NCI-H1694 (cell line): Measurements from ENCODE around the gene SYNC.

Experiments used
- DNase-seq: peaks from one replicate; lab custom pipeline; 2025; lab: John Stamatoyannopoulos, UW

The SYNC gene

GRCh38 chr1:32702599-32703478 is at the start of gene SYNC:
Gene SYNC, minus strand, starts transcription at chr1:32702770. Its CDS starts 110 bp downstream, at chr1:32702660.
- no peak for DNase-seq

GRCh38 chr1:32749771-32750170 is 47.2 kb upstream of the SYNC start:
- DNase-seq = no peak

DNA sequence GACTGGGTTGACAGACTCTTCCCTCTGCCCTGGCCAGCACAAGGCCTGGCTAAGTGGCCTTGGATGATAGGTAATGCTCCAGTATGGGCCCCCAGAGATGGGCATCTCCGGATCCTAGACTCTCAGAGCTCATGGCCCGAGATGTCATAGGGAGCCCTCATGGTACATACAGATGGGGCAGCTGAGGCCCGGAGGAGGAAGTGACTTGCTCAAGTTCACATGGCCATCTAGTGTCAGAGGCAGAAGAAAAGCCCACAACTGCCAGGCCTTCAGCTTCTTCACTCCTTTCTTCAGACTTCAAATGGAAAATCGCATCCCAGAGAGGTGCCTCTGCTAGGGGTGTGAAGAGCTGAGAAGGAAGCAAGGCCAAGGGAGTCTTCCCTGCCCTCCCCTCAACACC is 46.8 kb upstream of the SYNC start:
- DNase-seq = no peak

DNA sequence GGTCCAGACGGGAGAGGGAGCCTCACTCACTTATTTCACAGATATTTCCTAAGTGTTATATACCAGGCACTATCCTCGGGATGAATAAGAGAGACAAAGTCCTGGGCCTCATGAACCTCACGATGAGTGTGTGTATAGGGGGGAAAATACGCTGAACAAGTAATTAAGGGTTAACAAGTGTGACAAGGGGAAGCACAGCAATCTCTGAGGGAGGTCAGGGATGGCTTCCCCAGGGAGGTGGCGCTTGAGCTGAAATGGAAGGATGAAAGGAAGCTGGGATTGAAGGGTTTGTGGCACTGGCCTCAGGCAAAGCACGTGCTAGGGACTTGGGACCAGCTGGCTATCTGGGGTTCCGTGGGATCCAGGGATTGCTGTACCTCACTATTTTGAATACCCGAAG is 46.4 kb upstream of the SYNC start:
- DNase-seq = no peak

DNA sequence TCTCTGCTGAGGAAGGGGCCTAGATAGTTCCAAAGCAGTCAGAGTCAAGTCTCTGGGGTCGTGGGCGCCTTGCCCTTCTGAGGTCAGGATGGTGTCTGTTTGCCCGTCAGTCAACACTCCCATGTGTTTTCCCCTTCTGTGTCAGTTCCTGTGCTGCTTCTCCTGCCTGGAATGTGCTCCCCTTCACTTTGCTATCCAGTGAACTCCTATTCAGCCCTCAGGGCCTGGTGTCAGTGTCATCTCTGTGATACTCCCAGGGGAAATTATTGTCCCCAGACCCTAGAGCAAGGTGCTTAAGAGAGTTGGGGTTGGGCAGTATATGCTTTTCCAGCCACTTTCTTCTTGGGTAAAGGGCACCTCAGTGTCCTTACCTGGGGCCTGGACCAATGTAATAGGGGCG is 45.8 kb upstream of the SYNC start:
- DNase-seq = no peak

DNA sequence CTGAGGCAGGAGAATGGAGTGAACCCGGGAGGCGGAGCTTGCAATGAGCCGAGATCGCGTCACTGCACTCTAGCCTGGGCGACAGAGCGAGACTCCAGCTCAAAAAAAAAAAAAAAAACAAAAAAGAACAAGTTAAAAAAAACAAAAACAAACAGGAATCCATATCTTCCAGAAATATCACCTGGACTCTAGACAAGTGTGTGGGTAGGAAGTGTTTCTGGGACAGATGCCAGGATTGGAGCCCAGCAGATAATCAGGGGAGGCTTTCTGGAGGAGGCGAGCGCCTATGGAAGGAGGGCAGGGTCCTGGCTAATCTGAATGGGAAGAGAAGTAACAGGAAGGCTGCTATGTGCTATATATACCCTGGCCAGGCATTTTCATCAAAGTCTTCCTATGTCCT is 43.6 kb upstream of the SYNC start:
- no peak for DNase-seq

DNA sequence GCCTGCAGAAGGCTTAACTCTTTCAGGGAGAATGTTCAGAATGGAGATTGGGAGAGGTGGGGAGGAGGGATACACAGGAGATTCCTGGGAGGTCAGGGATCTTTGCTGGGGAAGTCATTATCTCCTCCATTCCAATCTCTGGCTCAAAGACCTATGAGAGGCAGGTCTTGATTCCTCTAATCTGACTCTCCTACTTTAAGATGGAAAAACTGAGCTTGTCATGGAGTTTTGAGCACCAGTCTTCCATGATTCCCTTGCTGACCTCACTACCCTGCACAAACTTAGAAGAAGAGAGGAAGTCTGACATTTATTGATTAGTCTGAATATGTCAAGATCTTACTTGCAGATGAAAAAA is 41.5 kb upstream of the SYNC start:
- DNase-seq = no peak

- DNase-seq = no peak
Observed at GRCh38 chr1:32743380-32744070, 41.0 kb upstream of the SYNC start.

GRCh38 chr1:32742956-32743355 is 40.4 kb upstream of the SYNC start:
- DNase-seq = no peak

DNA sequence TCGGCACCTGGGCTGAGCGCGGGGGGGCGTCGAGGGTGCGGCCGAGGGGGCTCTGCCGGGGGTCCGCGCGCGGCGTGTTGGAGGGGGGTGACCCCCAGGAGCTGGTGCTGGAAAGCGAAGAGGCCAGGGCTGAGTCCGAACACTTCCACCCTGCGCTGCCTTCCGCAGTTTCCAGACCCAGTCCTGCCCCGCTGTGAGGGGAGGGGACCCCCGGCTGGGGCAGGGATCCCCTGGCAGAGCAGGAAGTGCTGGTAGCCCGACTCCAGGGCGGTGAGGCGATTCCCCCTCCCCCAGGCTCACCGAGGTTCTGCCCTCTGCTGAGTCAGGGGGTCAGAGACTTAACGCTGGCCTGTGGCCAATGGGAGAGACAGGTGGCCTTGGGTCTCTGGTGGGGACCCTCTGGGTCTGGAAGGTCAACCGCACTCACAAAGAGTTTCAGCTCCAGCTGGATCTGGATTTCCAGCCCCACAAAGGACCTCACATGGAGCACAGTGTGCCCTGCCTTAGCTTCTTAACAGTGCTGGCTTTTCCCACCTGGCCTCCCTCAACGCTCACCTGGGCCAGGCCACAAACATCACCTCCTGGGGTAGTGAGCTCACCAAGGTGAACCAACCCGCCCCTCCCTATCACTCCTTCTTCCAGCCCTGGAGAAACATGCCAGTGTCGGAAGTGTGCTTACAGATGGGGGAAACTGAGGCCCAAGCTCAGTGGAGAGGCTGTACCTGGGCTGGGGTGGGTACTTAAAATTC is 39.8 kb upstream of the SYNC start:
- DNase-seq = no peak

DNA sequence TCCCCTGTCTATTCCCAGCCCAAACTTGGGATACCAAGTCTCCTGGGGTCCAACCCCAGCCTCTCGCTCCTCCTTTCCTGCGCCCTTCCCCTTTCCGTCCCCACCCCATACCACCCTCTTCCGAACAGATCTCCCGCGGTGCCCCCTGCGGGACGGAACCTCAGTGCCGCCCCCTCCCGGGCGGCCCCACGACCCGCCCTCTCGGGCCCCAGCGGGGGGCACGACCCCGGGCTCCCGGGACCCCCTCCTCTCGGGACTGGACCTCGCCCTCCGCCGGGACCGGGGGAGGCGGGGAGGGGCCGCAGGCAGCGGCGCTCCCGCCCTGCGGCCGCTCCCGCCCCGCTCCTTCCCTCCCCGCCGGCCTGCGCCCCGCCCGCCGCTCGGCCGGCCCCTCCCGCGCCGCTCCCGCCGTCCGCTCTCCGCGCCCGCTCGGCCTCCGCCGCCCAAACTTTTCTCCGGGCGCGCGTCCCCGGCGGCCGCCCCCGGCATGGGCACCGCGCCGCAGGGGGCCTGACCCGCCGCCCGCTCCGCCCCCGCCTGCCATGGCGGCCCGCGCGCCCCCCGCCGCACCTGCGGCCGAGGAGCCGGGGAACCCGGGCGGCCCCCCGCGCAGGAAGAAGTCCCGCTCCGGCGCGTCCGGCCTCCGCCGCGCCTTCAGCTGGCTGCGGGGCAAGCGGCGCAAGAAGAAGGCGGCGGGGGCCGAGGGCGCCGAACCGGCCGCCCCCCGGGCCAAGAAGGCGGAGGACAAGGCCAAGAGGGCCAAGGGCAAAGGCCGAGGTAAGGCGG is 39.0 kb upstream of the SYNC start:
- DNase-seq = no peak

DNA sequence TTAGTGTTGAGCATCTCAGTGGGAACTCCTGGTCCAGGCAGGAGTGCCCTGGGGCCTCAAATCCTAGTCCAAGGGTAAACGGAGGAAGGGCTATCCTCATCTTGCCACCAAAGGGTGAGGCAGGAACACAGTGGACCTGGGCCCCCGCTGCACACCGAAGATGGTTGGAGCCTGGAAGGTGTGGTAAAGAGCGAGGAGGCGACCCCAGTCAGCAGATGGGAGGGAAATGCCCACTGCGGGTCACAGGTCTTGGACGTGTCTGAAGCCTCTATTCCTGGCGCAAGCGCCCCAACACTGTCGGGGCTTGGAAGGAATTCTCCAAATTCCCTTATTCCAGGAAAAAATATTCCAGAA is 38.5 kb upstream of the SYNC start:
- no peak for DNase-seq

DNA sequence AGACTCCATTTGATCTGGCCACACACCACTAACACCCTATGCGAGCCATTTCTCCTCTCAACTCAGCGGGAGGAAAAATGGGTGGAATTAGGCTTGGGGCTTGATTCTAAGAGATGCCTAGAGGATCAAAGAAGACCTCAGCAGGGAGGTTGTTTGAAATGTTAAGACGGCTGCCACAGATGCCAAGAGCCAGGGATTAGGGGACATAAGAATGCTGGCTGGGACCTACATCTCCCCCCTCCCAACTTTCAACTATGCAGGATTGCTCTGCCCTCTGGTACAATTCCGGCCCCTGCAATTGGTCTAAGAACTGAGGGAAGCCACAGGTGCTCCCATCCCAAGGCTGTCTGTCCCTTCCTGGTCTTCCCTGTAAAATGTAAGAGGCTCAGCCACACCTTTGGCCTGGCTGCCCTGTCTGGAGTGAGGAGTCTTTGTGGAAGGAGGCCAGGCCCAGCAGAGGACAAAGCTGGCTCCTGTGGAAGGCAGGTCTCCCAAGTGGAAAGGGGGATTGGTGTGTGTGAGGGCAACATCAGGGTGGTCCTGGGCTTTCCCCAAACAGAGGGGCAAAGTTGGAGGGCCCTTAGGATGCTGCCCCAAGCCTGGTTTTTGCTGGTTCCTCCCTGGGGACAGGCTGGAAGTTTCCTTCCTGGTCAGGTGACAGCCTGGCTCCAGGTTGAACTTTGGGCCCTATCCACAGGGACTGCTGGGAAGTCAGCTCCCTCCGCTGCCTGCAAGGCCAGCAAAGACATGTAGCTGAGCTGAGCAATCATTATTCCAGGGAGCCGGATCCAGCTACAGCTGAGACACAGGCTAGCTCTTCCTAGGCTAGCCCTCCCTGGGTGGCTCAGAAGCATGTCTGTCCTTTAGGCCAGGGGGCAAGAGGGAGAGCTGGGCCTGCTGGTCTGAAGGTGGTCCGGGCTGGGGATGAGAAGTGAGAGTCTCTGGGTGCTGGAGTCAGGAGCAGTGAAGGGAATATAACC is 34.5 kb upstream of the SYNC start:
- no peak for DNase-seq

GRCh38 chr1:32733582-32734321 is 31.2 kb upstream of the SYNC start:
- no peak for DNase-seq

DNA sequence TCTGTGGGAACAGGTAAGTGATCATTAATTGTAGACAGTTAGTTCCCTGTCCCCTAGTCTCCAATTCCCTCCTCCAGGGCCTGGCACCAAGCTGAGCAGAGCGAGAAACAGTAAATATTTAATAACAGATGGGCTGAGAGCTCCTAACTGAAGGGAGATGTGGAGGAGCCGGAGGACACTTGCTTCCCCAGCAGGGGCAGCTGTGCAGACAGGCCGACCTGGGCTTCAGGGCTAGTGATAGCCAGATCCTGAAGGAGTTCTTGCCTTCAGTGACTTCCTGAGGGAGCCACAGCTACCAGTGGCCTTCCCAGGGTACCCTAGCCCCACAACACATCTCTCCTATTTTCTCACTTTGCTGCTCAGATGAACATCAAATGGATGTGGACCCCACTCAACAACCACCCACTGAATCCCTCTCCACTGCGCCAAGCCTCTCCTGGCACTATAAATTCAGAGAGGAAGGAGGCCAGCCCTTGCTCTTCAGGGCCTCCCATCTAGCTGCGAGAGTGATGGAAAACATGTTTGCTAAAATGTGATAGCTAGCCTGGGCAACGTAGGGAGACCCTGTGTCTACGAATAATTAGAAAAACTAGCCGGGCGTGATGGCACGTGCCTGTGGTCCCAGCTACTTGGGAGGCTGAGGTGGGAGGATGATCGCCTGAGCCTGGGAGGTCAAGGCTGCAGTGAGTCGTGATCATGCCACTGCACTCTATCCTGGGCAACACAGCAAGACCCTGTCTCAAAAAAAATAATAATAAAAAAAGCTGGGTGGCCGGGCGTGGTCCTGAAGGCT is 26.9 kb upstream of the SYNC start:
- DNase-seq = no peak

DNA sequence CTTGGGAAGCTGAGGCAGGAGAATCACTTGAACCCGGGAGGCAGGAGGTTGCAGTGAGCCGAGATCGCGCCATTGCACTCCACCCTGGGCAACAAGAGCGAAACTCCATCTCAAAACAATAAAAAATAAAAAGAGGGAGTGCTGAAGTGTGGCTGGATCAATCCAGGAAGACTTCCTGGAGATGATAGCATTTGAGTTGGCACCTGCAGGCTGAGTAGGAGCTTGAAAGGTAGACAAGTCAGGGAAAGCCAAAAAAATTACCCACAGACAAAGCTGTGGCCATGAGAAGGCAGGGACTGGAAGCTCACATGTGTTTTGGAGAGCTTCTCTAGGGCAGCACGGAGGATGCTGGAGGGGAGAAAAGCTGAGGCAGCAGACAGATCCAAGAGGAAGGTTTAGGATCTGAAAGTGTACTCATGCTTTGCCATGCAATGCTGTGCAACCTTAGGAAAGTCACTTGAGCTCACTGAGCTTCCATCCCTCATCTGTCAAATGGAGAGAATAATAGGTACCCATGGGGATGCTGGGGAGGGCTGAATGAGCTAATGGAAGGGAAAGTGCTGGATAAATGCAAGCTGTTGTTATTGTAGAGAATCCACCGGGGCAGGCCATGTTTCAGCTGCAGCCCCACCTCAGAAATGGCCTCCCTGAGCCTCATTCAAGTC is 26.0 kb upstream of the SYNC start:
- DNase-seq = no peak

- no peak for DNase-seq
Observed at GRCh38 chr1:32727876-32728275, 25.3 kb upstream of the SYNC start.

- DNase-seq = no peak
Observed at GRCh38 chr1:32725615-32725982, 23.0 kb upstream of the SYNC start.
